Sigmoid colon (tissue), 4 donors: ENCODE results near the gene PRDX5.

ENCODE experiments used
- POLR2AphosphoS5 ChIP-seq, 4 donors: sonication (generic); formaldehyde crosslinking; IDR thresholded peaks; one replicate each; pipeline ENCODE4 v1.6.1; 2017; ENCODE audit warnings: antibody characterized with exemption in 4 of 4
- TF ChIP-seq, protein P1 (sequence below), 4 experiments: fragments of 450-650 bp in 3 of 4; fragments of 200-600 bp in 1 of 4; IDR thresholded peaks; one replicate each; pipeline ENCODE4 v1.5.1; 2016 to 2019; ENCODE audit warnings: antibody characterized with exemption in 4 of 4, mild to moderate bottlenecking in 3 of 4, moderate library complexity in 2 of 4

DNA sequence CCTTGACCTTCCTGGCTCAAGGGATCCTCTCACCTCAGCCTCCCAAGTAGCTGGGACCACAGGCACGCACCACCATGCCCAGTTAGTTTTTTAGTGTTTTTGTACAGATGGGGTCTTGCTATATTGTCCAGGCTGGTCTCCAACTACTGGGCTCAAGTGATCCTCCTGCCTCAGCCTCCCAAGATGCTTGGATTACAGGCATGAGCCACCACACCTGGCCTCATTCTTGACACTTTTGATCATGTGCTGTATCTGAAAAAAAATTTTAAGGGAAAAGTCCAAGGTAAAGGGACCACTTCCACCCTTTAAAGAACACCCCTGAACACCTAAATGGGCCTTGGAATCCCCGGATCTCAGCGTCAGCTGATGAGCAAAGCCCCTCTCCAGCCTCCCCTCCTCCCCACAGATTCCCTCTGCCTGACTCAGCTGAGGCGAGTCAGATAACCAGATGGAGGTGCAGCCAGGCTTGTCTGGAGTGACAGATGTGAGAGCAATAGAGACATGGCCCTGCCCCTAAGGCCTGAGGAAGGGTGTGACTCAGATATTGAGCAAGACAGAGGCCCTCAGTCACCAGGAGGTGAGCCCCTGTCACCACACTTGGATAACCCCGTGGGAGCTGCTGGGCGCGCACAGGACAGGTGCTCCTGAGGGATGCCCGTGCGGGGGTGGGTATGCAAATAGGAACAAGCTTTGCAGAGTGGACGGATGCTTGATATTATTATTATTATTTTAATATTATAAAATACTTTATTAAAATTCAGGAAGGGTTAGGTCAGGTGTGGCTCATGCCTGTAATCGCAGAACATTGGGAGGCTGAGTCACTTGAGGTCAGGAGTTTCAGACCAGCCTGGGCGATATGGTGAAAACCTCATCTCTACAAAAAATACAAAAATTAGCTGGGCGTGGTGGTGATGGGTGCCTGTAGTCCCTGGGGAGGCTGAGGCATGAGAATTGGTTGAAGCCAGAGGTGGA is 17.1 kb downstream of the PRDX5 start:
- TF ChIP-seq POLR2AphosphoS5 (IDR thresholded peaks at IDR 0.05) = no peak
- TF ChIP-seq, protein P1, sequence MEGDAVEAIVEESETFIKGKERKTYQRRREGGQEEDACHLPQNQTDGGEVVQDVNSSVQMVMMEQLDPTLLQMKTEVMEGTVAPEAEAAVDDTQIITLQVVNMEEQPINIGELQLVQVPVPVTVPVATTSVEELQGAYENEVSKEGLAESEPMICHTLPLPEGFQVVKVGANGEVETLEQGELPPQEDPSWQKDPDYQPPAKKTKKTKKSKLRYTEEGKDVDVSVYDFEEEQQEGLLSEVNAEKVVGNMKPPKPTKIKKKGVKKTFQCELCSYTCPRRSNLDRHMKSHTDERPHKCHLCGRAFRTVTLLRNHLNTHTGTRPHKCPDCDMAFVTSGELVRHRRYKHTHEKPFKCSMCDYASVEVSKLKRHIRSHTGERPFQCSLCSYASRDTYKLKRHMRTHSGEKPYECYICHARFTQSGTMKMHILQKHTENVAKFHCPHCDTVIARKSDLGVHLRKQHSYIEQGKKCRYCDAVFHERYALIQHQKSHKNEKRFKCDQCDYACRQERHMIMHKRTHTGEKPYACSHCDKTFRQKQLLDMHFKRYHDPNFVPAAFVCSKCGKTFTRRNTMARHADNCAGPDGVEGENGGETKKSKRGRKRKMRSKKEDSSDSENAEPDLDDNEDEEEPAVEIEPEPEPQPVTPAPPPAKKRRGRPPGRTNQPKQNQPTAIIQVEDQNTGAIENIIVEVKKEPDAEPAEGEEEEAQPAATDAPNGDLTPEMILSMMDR (IDR thresholded peaks at IDR 0.05) = no peak
